ENCODE measurements around the gene PLAC8L1.
"Not testable (repeated sequence)": the region's sequence is repeated elsewhere in the genome, so short reads cannot be mapped to it uniquely, and the experiment has no call there.

The PLAC8L1 gene

DNA sequence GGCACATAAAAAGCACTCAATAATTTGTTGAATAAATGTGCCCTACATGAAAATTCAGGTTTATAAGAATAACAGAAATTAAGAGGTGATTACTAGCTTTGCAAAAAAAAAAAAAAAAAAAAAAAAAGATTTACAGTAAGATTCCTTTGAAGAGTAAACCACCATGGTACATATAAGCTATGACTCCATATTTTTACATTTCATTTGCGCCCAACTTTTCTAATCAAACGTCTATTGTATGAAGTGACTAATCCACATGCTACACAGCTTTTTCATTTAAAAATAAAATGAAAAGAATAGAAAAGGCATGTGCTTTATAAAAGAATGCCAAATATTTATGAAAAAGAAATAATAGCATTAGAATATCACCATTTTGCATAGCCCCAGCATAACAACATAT is at the start of gene PLAC8L1:
TSS of gene PLAC8L1 (minus strand) at position 101 of the 400 bp plus-strand sequence. CDS start 1,266 bp downstream, outside the sequence.
- no peak for DNase-seq

GRCh38 chr5:146151970-146152369 is 46.6 kb upstream of the PLAC8L1 start:
- peak; percentile 10 for DNase-seq

- no peak for DNase-seq
These were observed 32.6 kb upstream of the PLAC8L1 start for GRCh38 chr5:146137967-146138403.

GRCh38 chr5:146130440-146131045 is 25.2 kb upstream of the PLAC8L1 start:
- DNase-seq = peak; percentile 77

- no peak for DNase-seq
These were observed 20.7 kb upstream of the PLAC8L1 start for GRCh38 chr5:146126068-146126467.

- no peak for DNase-seq
These were observed 19.2 kb upstream of the PLAC8L1 start for GRCh38 chr5:146124580-146124979.

DNA sequence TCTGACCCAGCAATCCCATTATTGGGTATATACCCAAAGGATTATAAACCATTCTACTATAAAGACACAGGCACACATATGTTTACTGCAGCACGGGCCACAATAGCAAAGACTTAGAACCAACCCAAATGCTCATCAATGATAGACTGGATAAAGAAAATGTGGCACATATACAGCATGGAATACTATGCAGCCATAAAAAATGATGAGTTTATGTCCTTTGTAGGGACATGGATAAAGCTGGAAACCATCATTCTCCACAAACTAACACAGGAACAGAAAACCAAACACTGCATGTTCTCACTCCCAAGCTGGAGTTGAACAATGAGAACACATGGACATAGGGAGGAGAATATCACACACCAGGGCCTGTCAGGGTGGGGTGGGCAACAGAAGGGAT is 16.1 kb upstream of the PLAC8L1 start:
- not testable (repeated sequence) for DNase-seq

- DNase-seq = no peak
These were observed 12.9 kb upstream of the PLAC8L1 start for GRCh38 chr5:146118322-146118721.

GRCh38 chr5:146117216-146117615 is 11.8 kb upstream of the PLAC8L1 start:
- DNase-seq = not testable (repeated sequence)

DNA sequence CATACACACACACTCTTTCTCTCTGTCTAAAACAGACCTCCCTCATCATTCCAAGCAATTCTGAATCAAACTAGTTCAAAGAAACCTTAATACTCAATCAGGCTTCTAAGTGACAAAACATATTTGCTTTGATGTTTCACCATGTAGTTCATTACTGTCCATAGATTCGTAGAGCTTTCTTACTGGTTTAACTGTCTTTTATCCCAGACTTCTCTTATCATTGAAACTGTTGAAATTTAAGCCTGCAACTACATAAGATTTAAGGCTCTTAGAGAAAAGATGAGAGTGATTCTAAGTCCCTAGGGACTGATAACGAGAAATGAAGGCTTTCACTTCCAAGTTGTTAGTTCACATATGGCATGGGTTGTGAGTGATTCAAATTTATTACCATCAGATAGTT is 11.0 kb upstream of the PLAC8L1 start:
- DNase-seq = no peak

DNA sequence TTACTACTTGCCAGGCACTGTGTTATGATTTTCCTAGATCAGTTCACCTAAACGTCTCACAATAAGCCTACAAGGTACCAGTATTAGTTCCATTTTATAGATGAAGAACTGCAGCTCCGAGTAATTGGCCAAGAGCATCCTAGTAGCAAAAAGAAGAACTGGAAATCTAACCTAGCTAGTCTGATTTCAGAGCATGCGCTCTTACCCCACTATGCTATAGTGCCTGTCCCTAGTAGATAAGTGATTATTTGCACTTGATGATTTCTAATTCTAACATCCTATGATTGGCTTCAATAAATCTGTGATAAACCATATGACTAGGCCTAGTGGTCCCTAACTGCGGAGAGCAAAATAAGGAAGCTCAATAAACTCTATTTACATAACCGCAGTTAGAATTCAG is 7.1 kb upstream of the PLAC8L1 start:
- peak; percentile 65 for DNase-seq

GRCh38 chr5:146111409-146111808 is 6.0 kb upstream of the PLAC8L1 start:
- DNase-seq = peak; percentile 95

- peak; percentile 32 for DNase-seq
These were observed 4.0 kb upstream of the PLAC8L1 start for GRCh38 chr5:146109379-146109778.

- DNase-seq = not testable (repeated sequence)
These were observed 3.5 kb upstream of the PLAC8L1 start for GRCh38 chr5:146108870-146109269.

DNA sequence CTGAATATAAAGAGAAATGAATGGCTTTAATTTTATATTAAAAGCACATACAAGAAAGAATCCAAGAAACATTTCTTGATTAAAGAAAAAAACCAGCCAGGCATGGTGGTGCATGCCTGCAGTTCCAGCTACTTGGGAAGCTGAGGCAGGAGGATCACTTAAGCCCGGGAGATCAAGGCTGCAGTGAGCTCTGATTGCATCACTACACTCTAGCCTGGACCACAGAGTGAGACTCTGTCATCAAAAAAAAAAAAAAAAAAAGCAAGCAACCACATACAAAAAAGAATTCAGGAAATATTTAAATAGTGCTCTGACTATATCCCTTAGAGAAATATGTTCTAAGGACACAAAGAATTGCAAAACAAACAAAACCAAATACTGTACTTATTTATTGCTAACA is 2.5 kb upstream of the PLAC8L1 start:
- peak; percentile 21 for DNase-seq

DNA sequence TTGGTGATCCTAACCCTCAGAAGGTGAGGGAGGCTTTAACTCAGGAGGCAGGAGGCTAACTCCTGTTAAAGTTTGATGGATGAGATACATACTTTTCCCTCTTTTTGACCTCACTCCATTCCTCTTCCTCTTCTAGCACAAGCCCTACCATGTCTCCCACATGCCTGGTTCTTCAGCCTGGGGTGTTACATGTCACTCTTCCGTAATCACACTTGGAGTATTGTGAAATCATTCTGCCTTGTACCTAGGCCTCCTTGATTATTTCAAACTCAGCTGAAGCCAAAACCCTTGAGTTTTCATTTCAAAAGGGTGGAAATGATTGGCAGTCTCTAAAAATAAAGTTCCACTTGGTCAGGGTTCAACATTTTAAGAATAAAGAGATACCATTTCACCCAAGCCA is 1.8 kb downstream of the PLAC8L1 start:
- DNase-seq = peak; percentile 13

GRCh38 chr5:146101646-146102045 is 3.7 kb downstream of the PLAC8L1 start:
- DNase-seq = no peak

DNA sequence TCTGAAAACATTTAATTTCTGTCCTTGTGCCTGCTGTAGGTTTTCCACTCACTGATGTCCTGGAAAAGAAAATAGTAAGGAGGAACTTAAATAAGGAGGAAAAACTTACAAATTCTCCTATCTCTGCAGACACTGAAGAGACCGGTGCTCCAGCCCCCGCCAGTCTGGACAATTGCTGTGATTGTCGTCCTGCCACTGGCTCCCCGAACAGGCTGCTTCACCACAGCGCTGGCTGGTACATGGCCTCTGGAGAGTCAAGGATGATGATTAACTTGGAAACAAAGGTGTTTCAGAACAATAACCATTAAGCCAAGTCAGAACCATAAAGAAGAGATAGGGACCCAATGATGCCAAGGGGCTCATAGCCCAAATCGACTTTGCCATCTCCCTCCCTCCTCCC is 7.3 kb downstream of the PLAC8L1 start:
- DNase-seq = no peak

DNA sequence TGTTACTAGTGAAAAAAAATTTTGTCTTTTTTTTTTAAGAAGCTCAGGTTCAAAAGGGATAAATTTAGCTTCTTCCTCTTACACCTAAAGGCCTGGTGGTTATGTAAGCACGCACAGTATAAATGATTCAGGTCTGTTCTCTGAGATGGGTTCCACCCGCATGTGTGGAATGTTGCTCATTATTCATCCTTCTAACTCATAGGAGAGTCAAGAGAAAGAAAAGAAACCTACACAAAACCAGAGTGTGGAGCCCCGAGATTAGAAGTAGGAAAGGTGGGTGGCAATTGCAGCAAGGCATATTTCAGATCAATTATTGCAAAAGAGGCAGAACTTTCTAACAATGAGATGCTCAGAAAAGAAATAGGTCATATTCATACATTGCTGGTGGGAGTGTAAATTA is 13.5 kb downstream of the PLAC8L1 start:
- DNase-seq = no peak

DNA sequence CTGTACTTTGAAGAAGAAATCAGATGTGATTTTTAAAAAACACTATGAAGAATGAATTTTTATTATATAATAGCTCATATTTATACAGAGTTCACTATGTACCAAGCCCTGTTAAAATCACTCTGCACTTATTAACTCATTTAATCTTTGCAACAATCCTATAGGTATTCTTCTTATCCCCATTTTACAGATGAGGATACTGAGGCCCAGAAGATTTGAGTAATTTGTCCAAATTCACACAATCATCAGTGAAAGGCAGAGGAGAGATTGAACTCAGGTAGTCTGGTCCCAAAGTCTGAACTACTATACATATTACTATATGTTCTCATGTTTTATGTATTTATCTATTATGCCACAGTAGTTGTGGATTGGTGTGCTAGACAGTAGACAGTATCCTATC is 16.1 kb downstream of the PLAC8L1 start:
- DNase-seq = no peak

DNA sequence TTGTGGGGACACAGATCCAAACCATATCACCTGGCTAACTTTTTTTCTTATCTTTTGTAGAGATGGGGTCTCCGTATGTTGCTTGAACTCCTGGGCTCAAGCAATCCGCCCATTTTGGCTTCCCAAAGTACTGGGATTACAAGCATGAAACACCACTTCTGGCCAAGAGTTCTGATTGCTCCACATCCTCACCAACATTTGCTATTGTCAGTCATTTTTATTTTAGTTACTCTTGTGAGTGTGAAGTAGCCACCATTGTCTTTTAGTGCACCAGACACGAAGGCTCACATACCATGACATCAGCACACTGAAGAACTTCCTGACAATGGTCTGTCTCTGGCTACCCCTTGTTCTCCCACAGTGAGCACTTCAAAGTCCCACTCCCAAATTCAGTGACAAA is 17.3 kb downstream of the PLAC8L1 start:
- no peak for DNase-seq

GRCh38 chr5:146084376-146084775 is 21.0 kb downstream of the PLAC8L1 start:
- DNase-seq = no peak

- DNase-seq = no peak
These were observed 22.6 kb downstream of the PLAC8L1 start for GRCh38 chr5:146082798-146083197.

DNA sequence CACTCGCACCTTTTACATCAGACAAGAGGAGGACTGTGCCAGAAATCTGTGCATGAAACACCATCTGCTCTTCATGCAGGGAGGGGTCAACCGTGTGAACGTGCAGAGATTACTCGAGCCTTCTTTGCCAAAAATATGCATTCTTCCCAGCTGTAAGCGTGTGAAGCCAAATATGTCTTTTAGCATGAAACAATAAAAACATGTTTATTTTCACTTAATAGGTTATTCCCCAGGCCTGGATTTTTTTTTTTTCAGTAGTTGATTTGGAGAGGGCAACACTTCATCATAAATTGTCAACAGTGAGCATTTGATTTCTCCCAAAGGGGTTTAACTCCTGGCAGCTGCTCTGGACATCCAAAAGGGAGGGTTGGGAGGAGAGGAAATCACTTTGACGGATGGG is 23.8 kb downstream of the PLAC8L1 start:
- DNase-seq = no peak

DNA sequence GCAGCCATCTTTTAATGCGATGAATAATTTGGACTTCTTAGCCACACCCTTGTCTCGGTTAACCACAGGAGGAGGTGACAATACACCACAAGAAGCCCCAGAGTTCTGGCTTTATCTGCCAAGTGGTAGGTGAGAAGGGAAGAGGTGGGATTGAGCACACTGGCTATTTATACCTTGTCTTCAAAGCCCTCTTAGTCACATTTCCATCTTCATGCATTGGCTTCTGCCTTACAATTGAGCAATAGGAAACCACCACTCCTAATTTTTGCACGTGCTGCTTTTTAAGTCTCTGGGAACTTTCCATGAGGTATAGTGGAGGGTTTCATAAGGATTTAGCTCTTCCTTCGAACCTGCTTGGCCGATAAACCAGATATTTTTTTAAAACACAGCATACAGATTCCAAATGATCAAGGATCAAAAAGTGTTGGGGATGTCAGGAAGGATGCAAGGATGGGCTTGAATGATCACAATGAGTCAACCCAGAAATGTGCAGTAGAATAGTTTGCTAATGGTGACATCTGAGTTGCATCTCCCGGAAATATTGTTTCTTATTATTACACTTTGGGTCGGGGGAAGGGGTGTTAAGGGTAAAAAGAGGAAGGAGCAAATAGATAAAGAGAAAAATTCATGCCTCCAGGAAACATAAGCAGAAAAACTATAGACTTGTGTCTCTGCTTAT is 25.5 kb downstream of the PLAC8L1 start:
- DNase-seq = peak; percentile 81
